ENCODE data around the gene PIP4K2B. TPM values are rescaled to one million over a fixed set of nuclear protein-coding genes. Genes with fewer than 3 reads are reported as not detected.
"Not testable (repeated sequence)": the region's sequence is repeated elsewhere in the genome, so short reads cannot be mapped to it uniquely, and the experiment has no call there.

PIP4K2B gene
- total RNA-seq, 1 donor from 2014 or later: 46.7 TPM

DNA sequence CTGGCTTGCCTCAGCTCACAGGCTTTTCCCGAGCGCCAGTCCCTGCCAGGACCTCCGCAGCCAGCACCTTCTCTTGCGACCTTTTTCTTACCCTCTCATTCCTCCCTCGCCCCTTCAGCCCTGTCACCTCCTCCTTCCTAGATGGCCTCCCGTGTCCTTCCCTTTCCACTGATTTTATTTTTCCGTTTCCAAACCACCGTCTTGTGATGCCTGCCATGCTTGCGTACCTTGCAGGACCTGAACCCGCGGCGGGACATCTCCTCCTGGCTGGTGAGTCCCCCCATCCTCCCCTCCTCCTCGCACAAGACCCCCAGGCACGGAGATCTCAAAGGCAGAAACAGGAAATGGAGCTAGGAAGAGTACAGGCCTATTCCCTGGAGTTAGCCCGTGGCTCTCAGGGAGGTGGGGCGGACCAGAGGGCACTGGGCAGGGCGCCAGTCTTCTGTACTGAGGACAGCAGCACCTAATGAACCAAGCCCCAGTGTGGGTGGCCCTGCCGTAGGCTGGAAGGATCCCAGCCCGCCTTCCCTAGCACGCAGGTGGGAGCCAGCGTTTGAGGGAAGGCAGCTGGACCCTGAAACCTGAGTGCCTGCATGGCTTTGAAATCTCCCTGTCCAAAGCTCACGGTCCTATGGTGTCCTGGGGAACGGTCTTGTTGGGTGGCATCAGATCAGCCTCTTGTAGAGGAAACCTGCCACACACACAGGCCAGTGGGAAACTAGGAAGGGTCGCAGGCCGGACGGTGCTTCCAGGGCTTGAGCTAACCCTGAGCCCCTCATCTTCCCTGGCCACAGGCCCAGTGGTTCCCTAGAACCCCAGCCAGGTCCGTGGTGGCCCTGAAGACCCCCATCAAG lies 68.6 kb downstream of the PIP4K2B start:
- DNase-seq (ENCODE audit: low spot score): peak; percentile 84

DNA sequence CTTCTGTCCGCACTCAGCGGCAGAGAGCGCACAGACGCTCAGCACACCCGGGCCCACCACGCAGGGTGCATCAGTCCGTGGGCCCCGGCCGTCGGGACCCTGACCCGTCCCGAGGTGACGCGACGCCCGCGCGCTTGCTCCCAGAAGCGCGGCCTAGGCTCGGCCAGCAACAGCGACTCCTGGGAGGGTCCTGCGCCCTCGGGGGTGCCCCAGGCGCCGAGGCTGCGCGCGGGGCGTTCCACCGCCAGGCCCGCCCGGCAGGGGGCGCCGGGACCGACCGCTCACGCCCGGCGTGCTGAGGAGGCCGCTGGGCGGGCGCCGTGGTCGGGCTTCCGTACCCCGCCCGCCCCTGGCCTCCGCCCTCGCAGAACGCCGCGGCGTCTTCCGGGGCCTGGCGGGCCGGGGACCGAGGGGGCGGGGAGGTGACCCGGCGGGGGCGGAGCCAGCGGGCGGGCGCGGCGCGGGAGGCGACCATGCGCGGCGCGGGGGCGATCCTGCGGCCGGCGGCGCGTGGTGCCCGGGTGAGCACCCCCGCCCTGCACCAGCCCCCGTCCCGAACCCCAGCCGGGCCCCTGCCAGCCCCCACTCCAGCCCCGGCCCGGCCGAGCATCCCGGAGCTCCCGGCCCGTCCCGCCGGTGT lies 69.3 kb downstream of the PIP4K2B start, which contains the start of gene CISD3:
Gene CISD3, plus strand, starts transcription at position 456 of the 640 bp plus-strand sequence. Its CDS starts 18 bp downstream, at position 474.
- DNase-seq (ENCODE audit: low spot score): peak; percentile 85

DNA sequence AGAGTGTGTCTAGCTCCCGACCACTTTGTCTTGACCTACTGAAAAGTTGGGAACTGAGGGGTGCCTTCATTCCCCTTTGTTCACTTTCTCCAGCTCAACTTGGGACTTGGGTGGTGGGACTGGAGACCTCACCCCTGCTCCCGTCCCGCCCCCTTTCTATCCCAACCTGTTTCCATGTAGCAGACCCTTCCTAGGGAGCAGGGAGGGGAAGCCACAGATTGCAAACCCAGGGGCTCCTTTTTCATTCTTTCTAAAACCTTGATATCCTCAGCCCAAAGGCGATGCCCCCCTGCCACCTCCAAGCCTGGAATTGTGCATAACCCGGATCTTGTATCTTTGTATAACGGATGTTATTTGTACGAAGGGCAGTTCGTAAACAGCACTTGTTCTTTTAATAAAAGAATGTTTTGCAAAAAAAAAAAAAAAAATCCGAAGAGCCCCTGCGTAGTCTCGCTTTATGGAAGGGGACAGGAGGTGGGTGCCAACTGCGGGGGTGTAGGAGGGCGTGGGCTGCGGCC lies 69.9 kb downstream of the PIP4K2B start:
- DNase-seq (ENCODE audit: low spot score): no peak

DNA sequence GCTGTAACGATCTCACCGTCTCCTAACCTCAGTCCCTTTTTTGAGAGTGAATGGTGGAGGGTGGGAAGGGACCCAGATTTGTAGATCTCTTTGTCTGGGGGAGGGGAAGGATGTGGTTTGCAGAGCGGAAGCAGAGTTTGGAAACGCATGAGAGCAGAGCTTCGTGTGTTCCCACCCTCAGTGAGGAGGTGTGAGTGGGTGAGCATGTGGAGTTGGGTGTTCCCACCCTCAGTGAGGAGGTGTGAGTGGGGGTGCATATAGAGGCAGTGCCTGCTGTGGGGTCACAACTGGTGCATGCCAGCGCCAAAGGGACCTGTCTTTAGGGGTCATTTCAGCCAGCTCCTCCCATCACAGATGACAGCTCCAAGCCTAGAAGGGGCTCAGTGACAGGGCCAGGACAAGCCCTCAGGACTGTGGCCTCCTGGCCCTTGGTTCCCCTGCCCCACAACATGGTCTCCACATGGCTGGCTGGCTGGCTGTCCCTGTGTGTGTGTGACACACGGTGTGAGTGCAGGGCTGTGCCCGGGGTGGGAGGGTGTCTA lies 71.0 kb downstream of the PIP4K2B start:
- DNase-seq (ENCODE audit: low spot score): no peak

DNA sequence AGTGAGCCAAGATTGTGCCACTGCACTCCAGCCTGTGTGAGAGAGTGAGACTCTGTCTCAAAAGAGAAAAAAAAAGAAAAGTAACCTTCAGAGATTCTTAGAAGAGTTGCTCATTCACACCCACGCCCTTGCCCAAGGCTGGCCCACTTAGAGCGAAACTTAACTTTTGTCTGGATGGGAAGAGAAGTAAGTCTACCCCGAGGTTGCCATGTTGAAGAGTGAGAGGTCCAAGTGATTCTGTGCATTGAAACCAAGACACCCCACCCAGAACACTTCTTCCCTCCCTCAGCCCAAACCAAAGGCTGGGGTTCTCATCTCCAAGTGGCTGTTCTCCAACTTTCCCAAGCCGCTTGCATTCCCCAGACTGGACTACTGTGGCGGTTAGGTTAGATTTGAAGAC lies 71.6 kb downstream of the PIP4K2B start:
- DNase-seq (ENCODE audit: low spot score): no peak

DNA sequence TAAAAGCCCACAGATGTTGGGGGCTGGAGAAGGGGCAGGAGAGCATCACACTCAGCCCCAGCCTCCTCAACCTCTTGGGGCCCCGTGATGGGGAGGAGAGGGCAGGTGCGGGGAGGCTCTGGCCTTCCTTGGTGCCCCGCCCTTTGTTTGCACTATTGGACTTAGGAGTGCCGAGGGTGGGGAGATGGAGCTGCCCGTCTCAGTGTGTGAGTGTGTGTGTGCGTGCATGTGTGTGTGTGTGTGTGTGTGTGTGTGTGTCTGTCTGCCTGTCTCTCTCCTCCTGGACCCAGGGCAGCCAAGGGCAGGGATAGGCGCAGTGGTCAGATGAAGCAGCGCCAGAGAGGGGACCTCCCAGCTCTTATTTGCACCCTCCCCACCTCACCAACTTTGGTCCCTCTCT lies 73.2 kb downstream of the PIP4K2B start:
- DNase-seq (ENCODE audit: low spot score): not testable (repeated sequence)

DNA sequence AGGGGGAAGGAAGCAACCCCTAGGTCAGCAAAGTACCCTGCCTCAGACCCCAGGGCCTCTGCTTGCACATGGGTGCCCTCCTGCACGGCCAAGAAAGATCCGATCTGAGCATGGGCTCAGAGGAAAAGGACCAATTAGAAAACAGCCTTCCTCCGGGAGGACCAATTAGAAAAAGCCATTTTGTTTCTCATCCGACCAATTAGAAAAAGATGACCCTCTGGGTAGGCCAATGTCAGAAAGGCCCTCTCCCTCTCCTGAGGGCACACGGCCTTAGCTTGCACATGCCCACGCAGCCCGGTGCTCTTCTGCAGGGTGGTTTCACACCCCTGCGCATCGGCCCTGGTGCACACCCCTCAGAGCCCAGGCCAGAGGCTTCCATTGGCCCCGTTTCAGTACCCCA lies 74.3 kb downstream of the PIP4K2B start:
- no peak for DNase-seq (ENCODE audit: low spot score)

DNA sequence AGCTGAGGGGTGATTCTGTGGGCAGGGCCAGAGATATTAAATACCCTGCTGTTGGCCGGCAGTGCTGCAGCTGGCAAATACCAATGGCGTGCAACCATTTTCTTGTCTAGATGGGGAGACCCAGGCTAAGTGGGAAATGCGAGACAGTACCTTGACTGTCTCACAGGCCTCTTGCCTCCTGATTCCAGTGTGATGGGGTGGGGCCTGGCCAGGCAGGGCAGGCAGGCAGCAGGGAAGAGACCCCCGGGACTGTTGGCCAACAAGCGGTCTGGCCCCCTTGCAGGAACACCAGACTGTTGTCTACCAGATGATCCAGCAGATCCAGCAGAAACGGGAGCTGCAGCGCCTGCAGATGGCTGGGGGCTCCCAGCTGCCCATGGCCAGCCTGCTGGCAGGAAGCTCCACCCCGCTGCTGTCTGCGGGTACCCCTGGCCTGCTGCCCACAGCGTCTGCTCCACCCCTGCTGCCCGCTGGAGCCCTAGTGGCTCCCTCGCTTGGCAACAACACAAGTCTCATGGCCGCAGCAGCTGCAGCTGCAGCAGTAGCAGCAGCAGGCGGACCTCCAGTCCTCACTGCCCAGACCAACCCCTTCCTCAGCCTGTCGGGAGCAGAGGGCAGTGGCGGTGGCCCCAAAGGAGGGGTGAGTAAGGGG lies 74.9 kb downstream of the PIP4K2B start:
- DNase-seq (ENCODE audit: low spot score): no peak

DNA sequence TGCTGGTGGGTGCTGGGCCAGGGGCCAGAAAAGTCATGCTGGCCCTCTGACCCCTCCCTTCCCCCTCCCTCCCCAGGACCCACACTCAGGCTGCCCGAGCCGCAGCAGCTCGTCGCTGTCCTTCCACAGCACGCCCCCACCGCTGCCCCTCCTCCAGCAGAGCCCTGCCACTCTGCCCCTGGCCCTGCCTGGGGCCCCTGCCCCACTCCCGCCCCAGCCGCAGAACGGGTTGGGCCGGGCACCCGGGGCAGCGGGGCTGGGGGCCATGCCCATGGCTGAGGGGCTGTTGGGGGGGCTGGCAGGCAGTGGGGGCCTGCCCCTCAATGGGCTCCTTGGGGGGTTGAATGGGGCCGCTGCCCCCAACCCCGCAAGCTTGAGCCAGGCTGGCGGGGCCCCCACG lies 77.6 kb downstream of the PIP4K2B start:
- no peak for DNase-seq (ENCODE audit: low spot score)

DNA sequence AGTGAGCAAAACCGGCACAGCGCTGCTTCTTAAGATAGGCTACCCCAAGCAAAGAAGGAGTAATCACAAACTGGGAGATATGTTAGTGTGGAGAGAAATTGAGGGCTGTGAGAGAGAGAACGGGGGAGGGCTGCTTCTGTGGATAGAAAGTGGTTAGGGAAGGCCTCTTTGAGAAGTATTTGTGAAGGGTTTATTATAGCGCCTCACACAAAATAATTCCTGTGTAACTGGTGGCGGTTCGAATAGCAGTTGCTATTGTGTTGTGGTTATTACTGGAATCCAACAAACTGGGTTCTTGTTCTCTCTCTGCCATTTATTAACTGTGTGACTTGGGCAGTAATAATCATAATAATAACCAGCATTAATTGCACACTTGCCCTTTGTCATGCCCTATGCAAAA lies 78.4 kb downstream of the PIP4K2B start:
- no peak for DNase-seq (ENCODE audit: low spot score)

DNA sequence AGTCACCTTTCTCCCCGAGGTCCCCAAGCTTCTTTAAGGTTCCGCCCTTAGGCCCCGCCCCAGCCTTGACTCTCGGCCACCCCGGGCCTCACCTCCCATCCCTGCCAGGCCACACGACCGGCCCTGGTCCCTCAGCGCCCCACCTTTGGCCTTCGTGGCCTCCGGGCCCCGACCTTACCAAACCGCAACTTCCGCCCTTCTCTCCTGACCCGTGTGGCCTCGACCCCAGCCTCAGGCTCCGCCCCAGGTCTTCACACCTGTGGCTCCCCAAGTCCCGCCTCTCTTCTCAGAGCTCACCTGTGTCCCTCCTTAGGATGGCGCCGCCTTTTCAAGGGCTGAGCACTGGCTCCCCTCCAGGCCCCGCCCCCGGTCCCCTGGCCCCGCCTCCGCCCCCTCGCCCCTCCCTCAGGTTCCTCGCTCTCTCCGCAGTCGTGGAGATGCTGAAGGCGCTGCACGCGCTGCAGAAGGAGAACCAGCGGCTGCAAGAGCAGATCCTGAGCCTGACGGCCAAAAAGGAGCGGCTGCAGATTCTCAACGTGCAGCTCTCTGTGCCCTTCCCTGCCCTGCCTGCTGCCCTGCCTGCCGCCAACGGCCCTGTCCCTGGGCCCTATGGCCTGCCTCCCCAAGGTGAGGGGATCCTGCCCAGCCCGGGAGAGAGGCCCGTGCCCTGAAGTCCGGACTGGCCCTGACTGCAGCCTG lies 79.3 kb downstream of the PIP4K2B start:
- no peak for DNase-seq (ENCODE audit: low spot score)

DNA sequence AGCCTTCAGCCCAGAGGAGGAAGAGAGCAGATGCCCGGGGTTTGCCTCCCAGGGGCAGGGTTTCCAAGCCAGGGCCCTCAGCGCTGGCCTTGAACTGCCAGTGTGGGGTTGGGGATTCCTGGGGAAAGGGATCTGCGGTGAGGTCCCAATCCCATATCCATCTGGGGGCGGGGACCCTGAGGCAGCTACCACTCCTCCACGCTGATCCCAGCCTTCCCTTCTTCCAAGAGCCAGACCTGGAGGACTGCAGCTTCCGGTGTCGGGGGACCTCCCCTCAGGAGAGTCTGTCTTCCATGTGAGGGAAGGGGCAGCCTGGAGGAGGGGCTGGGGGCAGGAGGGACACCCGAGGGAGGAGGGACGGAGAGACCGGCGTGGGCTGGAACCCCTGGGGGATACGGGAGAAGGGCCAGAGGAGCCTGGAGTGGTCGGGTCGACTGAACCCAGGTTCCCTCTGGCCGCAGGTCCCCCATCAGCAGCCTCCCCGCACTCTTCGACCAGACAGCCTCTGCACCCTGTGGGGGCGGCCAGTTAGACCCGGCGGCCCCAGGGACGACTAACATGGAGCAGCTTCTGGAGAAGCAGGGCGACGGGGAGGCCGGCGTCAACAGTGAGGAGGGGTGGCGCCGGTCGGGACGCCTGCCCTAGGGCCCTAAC lies 79.9 kb downstream of the PIP4K2B start:
- DNase-seq (ENCODE audit: low spot score): no peak

DNA sequence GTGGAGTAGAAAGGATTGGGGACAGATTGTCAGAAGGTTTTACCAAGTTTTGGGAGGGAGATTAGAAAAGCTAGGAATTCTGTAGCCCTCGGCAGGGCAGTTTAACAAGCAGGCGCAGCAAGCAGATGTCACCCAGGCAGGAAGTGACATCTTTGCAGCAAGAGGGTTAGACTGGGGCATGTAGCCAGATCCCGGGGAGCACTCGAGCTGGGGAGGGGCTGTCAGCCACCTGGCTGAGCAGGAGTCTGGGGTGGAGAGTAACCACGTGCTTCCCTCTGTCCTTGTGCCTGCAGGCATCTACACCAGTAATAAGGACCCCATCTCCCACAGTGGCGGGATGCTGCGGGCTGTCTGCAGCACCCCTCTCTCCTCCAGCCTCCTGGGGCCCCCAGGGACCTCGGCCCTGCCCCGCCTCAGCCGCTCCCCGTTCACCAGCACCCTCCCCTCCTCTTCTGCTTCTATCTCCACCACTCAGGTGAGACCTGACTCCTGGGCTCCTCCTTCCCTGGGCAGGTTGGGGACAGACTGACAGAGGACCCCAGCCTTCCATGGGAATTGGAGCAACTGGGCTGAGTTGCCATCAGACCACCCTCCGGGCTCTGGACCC lies 82.1 kb downstream of the PIP4K2B start:
- no peak for DNase-seq (ENCODE audit: low spot score)

DNA sequence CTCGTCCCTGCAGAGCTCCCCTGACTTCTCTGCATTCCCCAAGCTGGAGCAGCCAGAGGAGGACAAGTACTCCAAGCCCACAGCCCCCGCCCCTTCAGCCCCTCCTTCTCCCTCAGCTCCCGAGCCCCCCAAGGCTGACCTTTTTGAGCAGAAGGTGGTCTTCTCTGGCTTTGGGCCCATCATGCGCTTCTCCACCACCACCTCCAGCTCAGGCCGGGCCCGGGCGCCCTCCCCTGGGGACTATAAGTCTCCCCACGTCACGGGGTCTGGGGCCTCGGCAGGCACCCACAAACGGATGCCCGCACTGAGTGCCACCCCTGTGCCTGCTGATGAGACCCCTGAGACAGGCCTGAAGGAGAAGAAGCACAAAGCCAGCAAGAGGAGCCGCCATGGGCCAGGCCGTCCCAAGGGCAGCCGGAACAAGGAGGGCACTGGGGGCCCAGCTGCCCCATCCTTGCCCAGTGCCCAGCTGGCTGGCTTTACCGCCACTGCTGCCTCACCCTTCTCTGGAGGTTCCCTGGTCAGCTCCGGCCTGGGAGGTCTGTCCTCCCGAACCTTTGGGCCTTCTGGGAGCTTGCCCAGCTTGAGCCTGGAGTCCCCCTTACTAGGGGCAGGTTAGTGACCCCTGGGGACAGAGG lies 82.9 kb downstream of the PIP4K2B start:
- no peak for DNase-seq (ENCODE audit: low spot score)

Other genes with a start within 250 kb of the PIP4K2B start
- 4.5 TPM for gene SRCIN1, start 193.6 kb downstream of the PIP4K2B start, total RNA-seq
- 2.8 TPM for gene EPOP, start 124.6 kb downstream of the PIP4K2B start, total RNA-seq
- gene MLLT6, start 94.3 kb downstream of the PIP4K2B start, total RNA-seq: 175 TPM
- gene CISD3, start 69.2 kb downstream of the PIP4K2B start, total RNA-seq: 51.5 TPM
- 52.3 TPM for gene PCGF2, start 51.2 kb downstream of the PIP4K2B start, total RNA-seq
- 119 TPM for gene PSMB3, start 46.8 kb downstream of the PIP4K2B start, total RNA-seq
- gene CWC25, start 25.8 kb upstream of the PIP4K2B start, total RNA-seq: 19.3 TPM
- 984 TPM for gene RPL23, start 54.2 kb upstream of the PIP4K2B start, total RNA-seq
- 247 TPM for gene LASP1, start 70.5 kb upstream of the PIP4K2B start, total RNA-seq
- gene FBXO47, start 167.8 kb upstream of the PIP4K2B start, total RNA-seq: not detected